H54 (cell line): ENCODE results near the gene EIF4G1.
"Not testable (repeated sequence)": the region's sequence is repeated elsewhere in the genome, so short reads cannot be mapped to it uniquely, and the experiment has no call there.

ENCODE experiments used
- DNase-seq: peaks from one replicate; pipeline ENCODE4 v3.0.0; 2011; ENCODE audit warnings: low spot score, mixed read lengths; ENCODE audit not compliant: insufficient read length
- FAIRE-seq: peaks from 3 replicates; lab custom pipeline; 2011; peaks lifted over from hg19 to GRCh38; lab: Jason Lieb, UNC
- POLR2A ChIP-seq: IDR thresholded peaks from 2 replicates; pipeline ENCODE4 v1.6.1; 2011; ENCODE audit warnings: low read depth, mild to moderate bottlenecking, low read length

EIF4G1 gene

GRCh38 chr3:184314363-184314699, at the start of gene EIF4G1:
Gene EIF4G1 (plus strand): TSS chr3:184314606. CDS start chr3:184315797, 1,191 bp downstream.
- peak; percentile 75 for TF ChIP-seq POLR2A
- DNase-seq (peak; percentile 95), FAIRE-seq (peak; percentile 27)

- not testable (repeated sequence) for FAIRE-seq, DNase-seq
Measured at GRCh38 chr3:184267249-184267648, 47.2 kb upstream of the EIF4G1 start.

GRCh38 chr3:184272269-184272668, 42.1 kb upstream of the EIF4G1 start:
- no peak for TF ChIP-seq POLR2A
- FAIRE-seq (no peak), DNase-seq (no peak)

GRCh38 chr3:184275381-184275701, 39.1 kb upstream of the EIF4G1 start:
- no peak for TF ChIP-seq POLR2A
- FAIRE-seq (no peak), DNase-seq (no peak)

- TF ChIP-seq POLR2A, result no peak
- DNase-seq, result no peak
- FAIRE-seq, result no peak
Measured at GRCh38 chr3:184275961-184276910, 38.2 kb upstream of the EIF4G1 start, which contains the start of gene ECE2. Gene ECE2 (plus strand): TSS chr3:184276022. CDS start chr3:184276154, 132 bp downstream.

GRCh38 chr3:184277366-184277765, 37.0 kb upstream of the EIF4G1 start:
- TF ChIP-seq POLR2A, result no peak
- FAIRE-seq (no peak), DNase-seq (no peak)

- FAIRE-seq (no peak), DNase-seq (no peak)
- no peak for TF ChIP-seq POLR2A
Measured at GRCh38 chr3:184282941-184283340, 31.5 kb upstream of the EIF4G1 start.

- no peak for DNase-seq
- no peak for TF ChIP-seq POLR2A
- FAIRE-seq, result no peak
Measured at GRCh38 chr3:184283681-184284080, 30.7 kb upstream of the EIF4G1 start.

GRCh38 chr3:184284696-184285095, 29.7 kb upstream of the EIF4G1 start:
- DNase-seq, result peak; percentile 96
- TF ChIP-seq POLR2A, result no peak
- FAIRE-seq, result peak; percentile 86

- no peak for TF ChIP-seq POLR2A
- DNase-seq, result peak; percentile 75
- FAIRE-seq, result peak; percentile 89
Measured at GRCh38 chr3:184289426-184289938, 24.9 kb upstream of the EIF4G1 start.

- FAIRE-seq (no peak), DNase-seq (no peak)
- no peak for TF ChIP-seq POLR2A
Measured at GRCh38 chr3:184290331-184290730, 24.1 kb upstream of the EIF4G1 start.

- DNase-seq, result no peak
Measured at GRCh38 chr3:184291044-184291737, 23.2 kb upstream of the EIF4G1 start.

GRCh38 chr3:184291738-184292445, 22.5 kb upstream of the EIF4G1 start:
- TF ChIP-seq POLR2A, result no peak
- no peak for DNase-seq
- FAIRE-seq, result no peak

More at GRCh38 chr3:184291044-184291737, 23.2 kb upstream of the EIF4G1 start:
- TF ChIP-seq POLR2A, result no peak
- FAIRE-seq, result no peak
